K562 (cell line): ENCODE data around the gene PSMD7. TPM values are rescaled to one million over a fixed set of nuclear protein-coding genes. Genes with fewer than 3 reads are reported as not detected.

ENCODE experiments used
- ATAC-seq: fragments of 200-7000 bp; cut with Tn5 transposase; 3 replicates; pipeline ENCODE4 v1.9.1; 2020; ENCODE audit warnings: moderate library complexity
- BruUV-seq: library from RNA; stranded (reverse); fragments of 400-500 nt; replicated peaks from 2 replicates; lab custom pipeline; 2021; lab: Mats Ljungman, UMichigan
- CTCF ChIA-PET: fragments of 300-600 bp; formaldehyde crosslinking; extraction: SDS; loops from one replicate; lab custom pipeline; 2021; ENCODE audit warnings: low intra/inter-chr PET ratio; lab: Yijun Ruan, JAX
- POLR2A ChIA-PET: fragments of 300-600, 350-650 bp; sonication (Branson Sonifier 250); formaldehyde crosslinking; extraction: SDS; loops from one replicate; lab custom pipeline; 2021; ENCODE audit warnings: antibody characterized with exemption, inconsistent platforms; lab: Yijun Ruan, JAX
- DNase-seq, 4 experiments: peaks; one replicate each; pipeline versions ENCODE4 v3.0.0 to v3.0.0-alpha.2; 2011 to 2018; ENCODE audit warnings: low spot score in 3 of 4, mixed read lengths in 3 of 4; ENCODE audit errors: extremely low read depth in 1 of 4
- FAIRE-seq: peaks from 2 replicates; lab custom pipeline; 2011; peaks lifted over from hg19 to GRCh38; lab: Jason Lieb, UNC
- H2AFZ ChIP-seq: 2 replicates; pipeline ENCODE4 v1.6.0; 2011; ENCODE audit warnings: low read depth, low read length, control low read depth, inconsistent platforms
- H3K27ac ChIP-seq: fragments of 200-600 bp; 3 replicates; pipeline ENCODE4 v1.8.0; 2011; ENCODE audit warnings: low read depth, mild to moderate bottlenecking, control low read depth, inconsistent platforms, low read length, moderate library complexity, mixed read lengths; ENCODE audit errors: extremely low read depth
- H3K27me3 ChIP-seq, 2 experiments: fragments of 300-600 bp in 1 of 2; 2 replicates in 1 of 2; 3 replicates in 1 of 2; pipeline versions ENCODE4 v1.6.0 to v1.8.0; 2011; ENCODE audit warnings: inconsistent platforms in 2 of 2, low read length in 2 of 2, mild to moderate bottlenecking in 1 of 2, mixed read lengths in 1 of 2, moderate library complexity in 1 of 2; ENCODE audit not compliant: control insufficient read depth in 2 of 2, insufficient read depth in 2 of 2
- H3K36me3 ChIP-seq: fragments of 300-600 bp; 3 replicates; pipeline ENCODE4 v1.8.0; 2011; ENCODE audit warnings: mild to moderate bottlenecking, low read length, inconsistent platforms; ENCODE audit not compliant: control insufficient read depth, insufficient read depth
- H3K4me1 ChIP-seq, 2 experiments: fragments of 200-600 bp in 1 of 2; replicated peaks in 1 of 2; 2 replicates in 1 of 2; 3 replicates in 1 of 2; pipeline versions ENCODE4 v1.5.1 to v1.8.0; 2011; ENCODE audit warnings: inconsistent platforms in 2 of 2, low read length in 2 of 2, mild to moderate bottlenecking in 1 of 2, mixed read lengths in 1 of 2, moderate library complexity in 1 of 2; ENCODE audit not compliant: control insufficient read depth in 2 of 2, insufficient read depth in 2 of 2
- H3K4me2 ChIP-seq: 2 replicates; pipeline ENCODE4 v1.6.1; 2011; ENCODE audit warnings: low read length, control low read depth, inconsistent platforms, mixed read lengths; ENCODE audit not compliant: insufficient read depth
- H3K4me3 ChIP-seq: fragments of 200-600 bp; sonication (generic), shearing (Covaris generic); 2 replicates; pipeline ENCODE4 v1.5.1; 2016; ENCODE audit warnings: control low read depth, inconsistent platforms
- H3K79me2 ChIP-seq: fragments of 200-600 bp; 3 replicates; pipeline ENCODE4 v1.8.0; 2011; ENCODE audit warnings: low read length, inconsistent platforms; ENCODE audit not compliant: control insufficient read depth, insufficient read depth
- H3K9ac ChIP-seq, 2 experiments: 2 replicates each; pipeline versions ENCODE4 v1.6.0 to v1.6.1; 2011; ENCODE audit warnings: low read depth in 2 of 2, low read length in 2 of 2, control low read depth in 1 of 2, inconsistent platforms in 1 of 2, mild to moderate bottlenecking in 1 of 2, mixed read lengths in 1 of 2; ENCODE audit not compliant: insufficient read depth in 1 of 2
- H3K9me1 ChIP-seq: one replicate; pipeline ENCODE4 v1.6.0; 2011; ENCODE audit warnings: inconsistent platforms, mild to moderate bottlenecking, low read length, moderate library complexity; ENCODE audit not compliant: control insufficient read depth, insufficient read depth
- H3K9me3 ChIP-seq: replicated peaks from 2 replicates; pipeline ENCODE4 v1.5.1; 2011; ENCODE audit warnings: low read depth, low read length, inconsistent platforms; ENCODE audit not compliant: control insufficient read depth, insufficient read depth
- H4K20me1 ChIP-seq: replicated peaks from 2 replicates; pipeline ENCODE4 v1.6.1; 2011; ENCODE audit warnings: low read length, inconsistent platforms, mixed read lengths; ENCODE audit not compliant: control insufficient read depth, insufficient read depth
- ARID3B ChIP-seq: fragments of 250-450 bp; sonication (Bioruptor Pico); IDR thresholded peaks from 2 replicates; pipeline ENCODE4 v1.4.0; 2020; ENCODE audit warnings: borderline replicate concordance
- ATF7 ChIP-seq: fragments of 450-650 bp; IDR thresholded peaks from 2 replicates; pipeline ENCODE4 v1.7.1; 2014; ENCODE audit warnings: mild to moderate bottlenecking, moderate library complexity
- HIVEP1 ChIP-seq: fragments of 250-450 bp; sonication (Bioruptor Pico); IDR thresholded peaks from 2 replicates; pipeline ENCODE4 v1.4.0; 2020; ENCODE audit warnings: mild to moderate bottlenecking
- KAT2B ChIP-seq: IDR thresholded peaks from one replicate; pipeline ENCODE4 v1.6.1; 2012; ENCODE audit warnings: low read depth, mild to moderate bottlenecking, control low read depth, inconsistent platforms, low read length, moderate library complexity
- PTBP1 ChIP-seq: fragments of 200-400 bp; formaldehyde crosslinking; IDR thresholded peaks from 2 replicates; pipeline ENCODE4 v1.6.1; 2017; ENCODE audit warnings: low read depth, low read length
- SETDB1 ChIP-seq: IDR thresholded peaks from one replicate; pipeline ENCODE4 v1.6.1; 2012; ENCODE audit warnings: low read length, control low read depth, inconsistent platforms
- SUPT5H ChIP-seq: fragments of 450-650 bp; IDR thresholded peaks from 2 replicates; pipeline ENCODE4 v1.6.1; 2016
- TRIM25 ChIP-seq: fragments of 450-650 bp; IDR thresholded peaks from 2 replicates; pipeline ENCODE4 v1.7.0; 2016; ENCODE audit warnings: borderline replicate concordance
- WHSC1 ChIP-seq: IDR thresholded peaks from one replicate; pipeline ENCODE4 v1.6.1; 2012; ENCODE audit warnings: low read length, control low read depth, inconsistent platforms
- ZBTB26 ChIP-seq: fragments of 450-650 bp; formaldehyde crosslinking; IDR thresholded peaks from 2 replicates; pipeline ENCODE4 v1.4.0; 2022; ENCODE audit warnings: missing genetic modification characterization
- ZNF121 ChIP-seq: sonication (generic); formaldehyde crosslinking; conservative IDR thresholded peaks from 2 replicates; pipeline ENCODE4 v1.8.0; 2022; ENCODE audit warnings: missing genetic modification reagents
- ZNF124 ChIP-seq: sonication (generic); formaldehyde crosslinking; IDR thresholded peaks from 2 replicates; pipeline ENCODE4 v1.8.1; 2022; ENCODE audit warnings: missing genetic modification reagents
- ZNF512 ChIP-seq: IDR thresholded peaks from 2 replicates; pipeline ENCODE4 v1.6.1; 2016; ENCODE audit warnings: missing genetic modification characterization, missing compliant biosample characterization
- WGBS: fragments of 100-300 bp; shearing (Covaris generic); methylation state at CpG from one replicate; pipeline ENCODE4 v1.1.6; 2016; ENCODE audit warnings: low coverage, mixed read lengths; ENCODE audit not compliant: insufficient coverage; ENCODE audit errors: missing lambda C conversion rate; 5-methylcytosine and 5-hydroxymethylcytosine counted together
- in situ Hi-C: fragments of 300-500 bp; cut with MboI; formaldehyde crosslinking; loops from 4 replicates; pipeline ENCODE4 v1.15.0; 2018; ENCODE audit warnings: inconsistent platforms, mixed read lengths
- intact Hi-C: fragments of 100-400 bp; cut with micrococcal nuclease; formaldehyde crosslinking; loops from 2 replicates; pipeline ENCODE4 v1.14.2; 2022
- polyA plus RNA-seq, 8 experiments: library from polyadenylated mRNA; depleted of rRNA in 4 of 8; stranded (reverse) in 5 of 8; unstranded in 3 of 8; fragments of >200 nt; fragmentation: Nextera tagmentation in 2 of 8; fragmentation: Illumina TruSeq in 1 of 8; extraction: Ambion mirVana in 2 of 8; extraction: Trizol in 1 of 8; gene quantifications; 2 replicates each; pipeline versions ENCODE4 v1.2.1 to v1.2.3, GENCODE V29; 2011 to 2014; ENCODE audit warnings: inconsistent platforms in 1 of 8, missing spikeins in 1 of 8
- total RNA-seq, 7 experiments: library from RNA; depleted of rRNA in 6 of 7; stranded (reverse); fragments of >200 nt in 6 of 7; fragmentation: Illumina TruSeq in 2 of 7; extraction: Trizol in 2 of 7; gene quantifications; 2 replicates each; pipeline versions ENCODE4 v1.2.1 to v1.2.3, GENCODE V29; 2011 to 2021; ENCODE audit warnings: low replicate concordance in 1 of 7

PSMD7 gene
- total and polyA plus RNA-seq, 9 of the 15 experiments (the other 6 are each of a cell fraction or from before 2014, with no cell fraction given) = 100 to 226 (median 156) TPM

GRCh38 chr16:74305281-74305680, 8.7 kb downstream of the PSMD7 start:
- no peak overlapping the region for H3K4me2 ChIP-seq
- no peak overlapping the region for H3K9ac ChIP-seq
- H3K27me3 ChIP-seq = no peaks in the 10 kb centered on the region
- in situ Hi-C loops = no loop called here
- CTCF ChIA-PET = no interaction called here
- ATAC-seq (no peak), DNase-seq (no peak), FAIRE-seq (no peak)
- TF ChIP-seq ZNF124 (CRISPR knock-in tag) = no peak
- TF ChIP-seq ARID3B (CRISPR knock-in tag) = no peak
- no peak for TF ChIP-seq ATF7
- peak; percentile 80; the same call in 1 of the 2 replicates for TF ChIP-seq PTBP1
- no peak for TF ChIP-seq ZNF121
- no peak for TF ChIP-seq WHSC1
- no peak for TF ChIP-seq SETDB1
- no peak for TF ChIP-seq TRIM25
- TF ChIP-seq HIVEP1 (CRISPR knock-in tag) = no peak
- no peak for TF ChIP-seq ZBTB26 (CRISPR knock-in tag)
- TF ChIP-seq SUPT5H = peak; percentile 51; the same call in 1 of the 2 replicates
- no peak for TF ChIP-seq ZNF512 (tag)
- no peak for TF ChIP-seq KAT2B
- peaks cover 76% of the 10 kb centered on the region for H3K36me3 ChIP-seq
- H4K20me1 ChIP-seq = 0 out of 2 replicates have a peak, but pooled peaks cover 6% of the 10 kb centered on the region
- POLR2A ChIA-PET = interaction anchor here (0.6 to 3.6 kb wide), 7 partner anchors 8 to 1226 kb away, joined by 3 to 22 read pairs (median 3); partner anchors contain the start of gene PSMD7
- no peak overlapping the region for H3K27ac ChIP-seq
- 92% methylated on average over 11 of the region's 11 CpGs for WGBS
- H3K9me3 ChIP-seq = no peaks in the 10 kb centered on the region
- peaks cover 8% of the 10 kb centered on the region; the same call in 2 of the 3 replicates for H3K79me2 ChIP-seq
- intact Hi-C loops = loop anchor here (10.0 kb wide), 1 partner anchor 130 kb away; no protein-coding TSS in a partner anchor
- no peak overlapping the region for H2AFZ ChIP-seq
- no peaks in the 10 kb centered on the region for H3K4me1 ChIP-seq
- no peak overlapping the region for H3K4me3 ChIP-seq
- BruUV-seq = TSS peak; percentile 6
- no peaks in the 10 kb centered on the region for H3K9me1 ChIP-seq
